Neural cell (in vitro differentiated cells): ENCODE data around the gene USP27X. TPM values are rescaled to one million over a fixed set of nuclear protein-coding genes. Genes with fewer than 3 reads are reported as not detected.

Experiments used
- H2AFZ ChIP-seq: fragments of 200-600, 300-800 bp; sonication (generic), shearing (Covaris generic); 2 replicates; pipeline ENCODE4 v1.6.0; 2014; ENCODE audit warnings: low read depth, mild to moderate bottlenecking, antibody characterized with exemption, low read length, moderate library complexity
- H3F3A ChIP-seq: fragments of 200-600 bp; shearing (Covaris generic); 2 replicates; pipeline ENCODE4 v1.6.1; 2016; ENCODE audit warnings: mild to moderate bottlenecking, moderate library complexity, mixed read lengths, antibody characterized with exemption, low read length; ENCODE audit not compliant: insufficient read depth, poor library complexity, severe bottlenecking
- H3K27ac ChIP-seq: fragments of 200-600, 300-800 bp; sonication (generic), shearing (Covaris generic); 2 replicates; pipeline ENCODE4 v1.5.1; 2014; ENCODE audit warnings: mild to moderate bottlenecking, low read length, moderate library complexity
- H3K27me3 ChIP-seq: fragments of 300-800, 200-600 bp; sonication (generic), shearing (Covaris generic); 2 replicates; pipeline ENCODE4 v1.6.0; 2014; ENCODE audit warnings: mild to moderate bottlenecking, low read depth, low read length, moderate library complexity; ENCODE audit not compliant: insufficient read depth
- H3K36me3 ChIP-seq: fragments of 300-800, 200-600 bp; sonication (generic), shearing (Covaris generic); 2 replicates; pipeline ENCODE4 v1.5.1; 2014; ENCODE audit warnings: mild to moderate bottlenecking, antibody characterized with exemption, low read length, moderate library complexity; ENCODE audit not compliant: insufficient read depth
- H3K4me2 ChIP-seq: fragments of 300-800, 200-600 bp; sonication (generic), shearing (Covaris generic); 2 replicates; pipeline ENCODE4 v1.6.0; 2014; ENCODE audit warnings: mild to moderate bottlenecking, low read length
- H3K4me3 ChIP-seq: fragments of 300-800, 200-600 bp; sonication (generic), shearing (Covaris generic); 2 replicates; pipeline ENCODE4 v1.5.1; 2014; ENCODE audit warnings: mild to moderate bottlenecking, low read length, moderate library complexity
- H3K79me2 ChIP-seq: fragments of 200-600 bp; shearing (Covaris generic); replicated peaks from 2 replicates; pipeline ENCODE4 v1.6.0; 2014; ENCODE audit warnings: mild to moderate bottlenecking, low read length, moderate library complexity; ENCODE audit not compliant: insufficient read depth
- H3K9ac ChIP-seq: fragments of 300-800, 200-600 bp; sonication (generic), shearing (Covaris generic); 2 replicates; pipeline ENCODE4 v1.6.1; 2016; ENCODE audit warnings: mild to moderate bottlenecking, low read length, mixed read lengths
- H3K9me2 ChIP-seq: fragments of 200-600 bp; shearing (Covaris generic); 2 replicates; pipeline ENCODE4 v1.6.1; 2016; ENCODE audit warnings: mild to moderate bottlenecking, low read length, mixed read lengths; ENCODE audit not compliant: insufficient read depth
- H3K9me3 ChIP-seq: fragments of 200-600, 300-800 bp; sonication (generic), shearing (Covaris generic); 2 replicates; pipeline ENCODE4 v1.6.1; 2016; ENCODE audit warnings: mild to moderate bottlenecking, mixed run types, low read length, moderate library complexity, mixed read lengths
- H4K20me1 ChIP-seq: fragments of 200-600 bp; shearing (Covaris generic); 2 replicates; pipeline ENCODE4 v1.6.1; 2016; ENCODE audit warnings: mild to moderate bottlenecking, mixed run types; ENCODE audit not compliant: insufficient read depth
- EP300 ChIP-seq: fragments of 450-650 bp; conservative IDR thresholded peaks from 2 replicates; pipeline ENCODE4 v1.6.1; 2014; ENCODE audit warnings: antibody characterized with exemption, mild to moderate bottlenecking, moderate library complexity; ENCODE audit not compliant: poor library complexity, severe bottlenecking
- EZH2 ChIP-seq: fragments of 200-600, 300-800 bp; shearing (Covaris generic), sonication (generic); IDR thresholded peaks from 2 replicates; pipeline ENCODE4 v1.6.1; 2014; ENCODE audit warnings: antibody characterized with exemption, low read length, borderline replicate concordance, mild to moderate bottlenecking; ENCODE audit not compliant: insufficient read depth, poor library complexity, severe bottlenecking
- MXI1 ChIP-seq: fragments of 450-650 bp; conservative IDR thresholded peaks from 2 replicates; pipeline ENCODE4 v1.6.1; 2014; ENCODE audit warnings: antibody characterized with exemption, mild to moderate bottlenecking; ENCODE audit not compliant: poor library complexity, severe bottlenecking
- POLR2AphosphoS5 ChIP-seq: IDR thresholded peaks from 2 replicates; pipeline ENCODE4 v1.6.1; 2012
- RAD21 ChIP-seq: fragments of 450-650 bp; conservative IDR thresholded peaks from 2 replicates; pipeline ENCODE4 v1.6.1; 2014; ENCODE audit warnings: antibody characterized with exemption, mild to moderate bottlenecking, moderate library complexity
- REST ChIP-seq: IDR thresholded peaks from 2 replicates; pipeline ENCODE4 v1.6.1; 2012; ENCODE audit warnings: borderline replicate concordance
- SMC3 ChIP-seq: fragments of 450-650 bp; conservative IDR thresholded peaks from 2 replicates; pipeline ENCODE4 v1.6.1; 2014; ENCODE audit warnings: antibody characterized with exemption, mild to moderate bottlenecking, moderate library complexity; ENCODE audit not compliant: poor library complexity
- TAF1 ChIP-seq: IDR thresholded peaks from 2 replicates; pipeline ENCODE4 v1.6.1; 2012; ENCODE audit warnings: low read depth
- polyA plus RNA-seq: library from polyadenylated mRNA; depleted of rRNA; stranded (reverse); fragments of >200 nt; gene quantifications from 2 replicates; pipeline ENCODE4 v1.2.3, GENCODE V29; 2014
- TF ChIP-seq, protein P1 (sequence below): fragments of 450-650 bp; IDR thresholded peaks from 2 replicates; pipeline ENCODE4 v1.5.1; 2014; ENCODE audit warnings: antibody characterized with exemption, mild to moderate bottlenecking, moderate library complexity; ENCODE audit not compliant: poor library complexity, severe bottlenecking

USP27X gene
- polyA plus RNA-seq, 1 donor from 2014 or later, result 8.0 TPM

DNA sequence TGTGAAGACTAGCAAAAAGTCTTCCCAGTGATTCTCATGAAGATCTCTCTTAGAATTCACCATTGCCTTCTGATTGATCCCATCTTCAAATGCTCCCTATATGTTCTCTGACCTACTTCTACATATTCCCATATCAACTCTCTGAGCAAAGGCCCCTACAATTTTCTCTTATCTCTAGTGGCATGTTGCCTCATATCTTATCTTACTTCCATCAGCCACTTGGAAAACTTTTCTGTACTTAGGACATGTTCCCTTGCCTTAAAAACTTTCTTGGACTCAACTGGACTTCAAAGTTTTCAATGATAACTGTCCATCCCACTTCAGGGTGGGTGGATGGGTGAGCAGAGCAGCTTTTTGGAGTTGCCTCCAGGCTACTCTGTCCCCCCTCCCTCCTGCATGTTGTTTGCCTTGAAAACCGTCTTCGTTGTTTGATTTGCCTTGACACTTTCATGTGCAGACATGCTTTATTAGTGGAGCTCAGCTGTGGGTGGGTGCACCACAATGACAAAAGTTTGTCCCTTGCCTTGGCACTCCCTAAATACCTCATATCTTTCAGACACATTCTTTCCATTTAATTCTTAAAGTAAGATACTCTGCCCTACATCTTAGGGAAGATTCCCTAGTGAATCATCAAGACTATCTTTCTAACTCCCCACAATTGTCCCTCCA, 18.3 kb upstream of the USP27X start:
- H3K27me3 ChIP-seq, result no peaks in the 10 kb centered on the region
- no peaks in the 10 kb centered on the region for H3K9me2 ChIP-seq
- TF ChIP-seq EP300 (no peak), MXI1 (no peak), TAF1 (no peak), RAD21 (no peak), REST (no peak), POLR2AphosphoS5 (no peak), SMC3 (no peak), EZH2 (no peak)
- TF ChIP-seq, protein P1, sequence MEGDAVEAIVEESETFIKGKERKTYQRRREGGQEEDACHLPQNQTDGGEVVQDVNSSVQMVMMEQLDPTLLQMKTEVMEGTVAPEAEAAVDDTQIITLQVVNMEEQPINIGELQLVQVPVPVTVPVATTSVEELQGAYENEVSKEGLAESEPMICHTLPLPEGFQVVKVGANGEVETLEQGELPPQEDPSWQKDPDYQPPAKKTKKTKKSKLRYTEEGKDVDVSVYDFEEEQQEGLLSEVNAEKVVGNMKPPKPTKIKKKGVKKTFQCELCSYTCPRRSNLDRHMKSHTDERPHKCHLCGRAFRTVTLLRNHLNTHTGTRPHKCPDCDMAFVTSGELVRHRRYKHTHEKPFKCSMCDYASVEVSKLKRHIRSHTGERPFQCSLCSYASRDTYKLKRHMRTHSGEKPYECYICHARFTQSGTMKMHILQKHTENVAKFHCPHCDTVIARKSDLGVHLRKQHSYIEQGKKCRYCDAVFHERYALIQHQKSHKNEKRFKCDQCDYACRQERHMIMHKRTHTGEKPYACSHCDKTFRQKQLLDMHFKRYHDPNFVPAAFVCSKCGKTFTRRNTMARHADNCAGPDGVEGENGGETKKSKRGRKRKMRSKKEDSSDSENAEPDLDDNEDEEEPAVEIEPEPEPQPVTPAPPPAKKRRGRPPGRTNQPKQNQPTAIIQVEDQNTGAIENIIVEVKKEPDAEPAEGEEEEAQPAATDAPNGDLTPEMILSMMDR, result no peak
- no peak overlapping the region for H3K27ac ChIP-seq
- H4K20me1 ChIP-seq, result no peaks in the 10 kb centered on the region
- no peaks in the 10 kb centered on the region for H3F3A ChIP-seq
- H3K9me3 ChIP-seq, result no peaks in the 10 kb centered on the region
- H3K4me2 ChIP-seq, result no peak overlapping the region
- no peaks in the 10 kb centered on the region for H3K79me2 ChIP-seq
- H3K36me3 ChIP-seq, result no peaks in the 10 kb centered on the region
- no peak overlapping the region for H3K9ac ChIP-seq
- no peak overlapping the region for H2AFZ ChIP-seq
- H3K4me3 ChIP-seq, result no peak overlapping the region

DNA sequence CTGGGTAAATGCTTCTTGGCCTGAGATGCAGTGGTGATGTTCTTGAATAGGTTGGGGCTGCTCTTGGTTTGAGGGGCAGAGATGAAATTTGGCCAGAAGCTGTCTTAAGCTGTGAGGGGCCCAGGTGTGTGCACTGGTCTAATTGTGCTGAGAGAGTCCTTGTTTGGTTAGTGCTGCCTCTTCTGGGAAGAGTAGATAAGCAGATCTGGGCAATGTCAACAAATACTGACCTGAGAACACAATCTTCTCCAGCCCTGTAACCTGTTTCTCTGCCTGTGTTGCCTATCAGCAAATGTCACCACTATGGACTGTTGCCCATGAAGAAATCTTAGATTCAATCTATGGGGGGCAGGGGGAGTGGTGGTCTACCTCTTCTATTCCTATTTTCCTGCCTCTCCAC, 17.2 kb upstream of the USP27X start:
- no peak overlapping the region for H2AFZ ChIP-seq
- no peak overlapping the region for H3K4me3 ChIP-seq
- no peaks in the 10 kb centered on the region for H4K20me1 ChIP-seq
- no peaks in the 10 kb centered on the region for H3K79me2 ChIP-seq
- H3K27ac ChIP-seq, result no peak overlapping the region
- H3K9ac ChIP-seq, result no peak overlapping the region
- H3K4me2 ChIP-seq, result no peak overlapping the region
- no peaks in the 10 kb centered on the region for H3F3A ChIP-seq
- no peaks in the 10 kb centered on the region for H3K9me3 ChIP-seq
- no peaks in the 10 kb centered on the region for H3K9me2 ChIP-seq
- H3K27me3 ChIP-seq, result no peaks in the 10 kb centered on the region
- H3K36me3 ChIP-seq, result no peaks in the 10 kb centered on the region
- TF ChIP-seq, protein P1, result no peak
- TF ChIP-seq RAD21, result no peak
- no peak for TF ChIP-seq EZH2
- no peak for TF ChIP-seq MXI1
